GM12874 (cell line): ENCODE results near the gene FCRL1.
A peak's percentile ranks its signal among the peaks of the same experiment; 100 is the strongest.

Experiments used
- CTCF ChIP-seq: IDR thresholded peaks from 2 replicates; pipeline ENCODE4 v1.5.1; 2011; ENCODE audit warnings: low read depth, mild to moderate bottlenecking, control low read depth, low read length, moderate library complexity; ENCODE audit not compliant: insufficient read depth

Gene FCRL1

GRCh38 chr1:157775101-157775870 lies 44.6 kb downstream of the FCRL1 start:
- TF ChIP-seq CTCF, result no peak

- no peak for TF ChIP-seq CTCF
Measured at GRCh38 chr1:157774412-157774811, 45.5 kb downstream of the FCRL1 start.

GRCh38 chr1:157773493-157774350 lies 46.2 kb downstream of the FCRL1 start:
- TF ChIP-seq CTCF, result peak; percentile 69

GRCh38 chr1:157771661-157772425 lies 48.1 kb downstream of the FCRL1 start:
- TF ChIP-seq CTCF, result no peak

GRCh38 chr1:157770442-157771043 lies 49.4 kb downstream of the FCRL1 start:
- peak; percentile 31; the same call in 1 of the 2 replicates for TF ChIP-seq CTCF

- no peak for TF ChIP-seq CTCF
Measured at GRCh38 chr1:157766792-157767191, 53.1 kb downstream of the FCRL1 start.
